ENCODE results near the gene CASKIN1.

CASKIN1 gene

GRCh38 chr16:2180962-2181923 lies 15.2 kb downstream of the CASKIN1 start:
- no peak for TF ChIP-seq JUND (IDR thresholded peaks at IDR 0.05; ENCODE audit: low read depth)
- in situ Hi-C loops (cut with HindIII; ENCODE audit: low pct_unique_long_range_greater_than_20kb, low sequenced_read_pairs): no loop called here
- no peak for DNase-seq (ENCODE audit: low read depth in 1 of 2, low spot score in 1 of 2)

GRCh38 chr16:2180461-2180860 lies 15.9 kb downstream of the CASKIN1 start:
- in situ Hi-C loops (cut with HindIII; ENCODE audit: low pct_unique_long_range_greater_than_20kb, low sequenced_read_pairs): no loop called here
- no peak for DNase-seq (ENCODE audit: low read depth in 1 of 2, low spot score in 1 of 2)
- no peak for TF ChIP-seq JUND (IDR thresholded peaks at IDR 0.05; ENCODE audit: low read depth)

GRCh38 chr16:2179576-2179975 lies 16.8 kb downstream of the CASKIN1 start:
- TF ChIP-seq JUND (IDR thresholded peaks at IDR 0.05; ENCODE audit: low read depth): no peak
- no peak for DNase-seq (ENCODE audit: low read depth in 1 of 2, low spot score in 1 of 2)
- in situ Hi-C loops (cut with HindIII; ENCODE audit: low pct_unique_long_range_greater_than_20kb, low sequenced_read_pairs): no loop called here

GRCh38 chr16:2179107-2179501 lies 17.3 kb downstream of the CASKIN1 start:
- in situ Hi-C loops (cut with HindIII; ENCODE audit: low pct_unique_long_range_greater_than_20kb, low sequenced_read_pairs): no loop called here
- DNase-seq (ENCODE audit: low read depth in 1 of 2, low spot score in 1 of 2): no peak
- no peak for TF ChIP-seq JUND (IDR thresholded peaks at IDR 0.05; ENCODE audit: low read depth)

- in situ Hi-C loops (cut with HindIII; ENCODE audit: low pct_unique_long_range_greater_than_20kb, low sequenced_read_pairs): no loop called here
- peak in 1 of 2 experiments; percentile 65 for DNase-seq (ENCODE audit: low read depth in 1 of 2, low spot score in 1 of 2)
- TF ChIP-seq JUND (IDR thresholded peaks at IDR 0.05; ENCODE audit: low read depth): no peak
These were observed 17.9 kb downstream of the CASKIN1 start for GRCh38 chr16:2178321-2179106.

GRCh38 chr16:2177561-2177960 lies 18.8 kb downstream of the CASKIN1 start:
- in situ Hi-C loops (cut with HindIII; ENCODE audit: low pct_unique_long_range_greater_than_20kb, low sequenced_read_pairs): no loop called here
- DNase-seq (ENCODE audit: low read depth in 1 of 2, low spot score in 1 of 2): no peak
- no peak for TF ChIP-seq JUND (IDR thresholded peaks at IDR 0.05; ENCODE audit: low read depth)

GRCh38 chr16:2177101-2177500 lies 19.3 kb downstream of the CASKIN1 start:
- DNase-seq (ENCODE audit: low read depth in 1 of 2, low spot score in 1 of 2): no peak
- no peak for TF ChIP-seq JUND (IDR thresholded peaks at IDR 0.05; ENCODE audit: low read depth)
- in situ Hi-C loops (cut with HindIII; ENCODE audit: low pct_unique_long_range_greater_than_20kb, low sequenced_read_pairs): no loop called here

GRCh38 chr16:2176047-2176446 lies 20.4 kb downstream of the CASKIN1 start:
- no peak for DNase-seq (ENCODE audit: low read depth in 1 of 2, low spot score in 1 of 2)
- no peak for TF ChIP-seq JUND (IDR thresholded peaks at IDR 0.05; ENCODE audit: low read depth)
- in situ Hi-C loops (cut with HindIII; ENCODE audit: low pct_unique_long_range_greater_than_20kb, low sequenced_read_pairs): no loop called here

GRCh38 chr16:2175454-2175853 lies 21.0 kb downstream of the CASKIN1 start:
- no peak for DNase-seq (ENCODE audit: low read depth in 1 of 2, low spot score in 1 of 2)
- in situ Hi-C loops (cut with HindIII; ENCODE audit: low pct_unique_long_range_greater_than_20kb, low sequenced_read_pairs): no loop called here
- TF ChIP-seq JUND (IDR thresholded peaks at IDR 0.05; ENCODE audit: low read depth): no peak

- TF ChIP-seq JUND (IDR thresholded peaks at IDR 0.05; ENCODE audit: low read depth): no peak
- in situ Hi-C loops (cut with HindIII; ENCODE audit: low pct_unique_long_range_greater_than_20kb, low sequenced_read_pairs): no loop called here
- no peak for DNase-seq (ENCODE audit: low read depth in 1 of 2, low spot score in 1 of 2)
These were observed 21.8 kb downstream of the CASKIN1 start for GRCh38 chr16:2174396-2175131.

GRCh38 chr16:2173916-2174315 lies 22.5 kb downstream of the CASKIN1 start:
- in situ Hi-C loops (cut with HindIII; ENCODE audit: low pct_unique_long_range_greater_than_20kb, low sequenced_read_pairs): no loop called here
- no peak for DNase-seq (ENCODE audit: low read depth in 1 of 2, low spot score in 1 of 2)
- TF ChIP-seq JUND (IDR thresholded peaks at IDR 0.05; ENCODE audit: low read depth): no peak

GRCh38 chr16:2173366-2173765 lies 23.0 kb downstream of the CASKIN1 start:
- no peak for TF ChIP-seq JUND (IDR thresholded peaks at IDR 0.05; ENCODE audit: low read depth)
- in situ Hi-C loops (cut with HindIII; ENCODE audit: low pct_unique_long_range_greater_than_20kb, low sequenced_read_pairs): no loop called here
- DNase-seq (ENCODE audit: low read depth in 1 of 2, low spot score in 1 of 2): no peak

All from T47D (cell line).